Peyer's patch (tissue), 4 donors: Measurements from ENCODE around the gene PARVB. TPM values are rescaled to one million over a fixed set of nuclear protein-coding genes. Genes with fewer than 3 reads are reported as not detected.

Experiments used
- DNase-seq, 3 donors: peaks; one replicate each; pipeline ENCODE4 v3.0.0-alpha.2; 2017 to 2019
- H3K27ac ChIP-seq, 4 donors: fragments of 200-600 bp; sonication (generic); one replicate each; pipeline ENCODE4 v1.5.1; 2016 to 2019
- H3K27me3 ChIP-seq, 2 donors: fragments of 200-600 bp; sonication (generic); one replicate each; pipeline ENCODE4 v1.5.1; 2019
- H3K36me3 ChIP-seq, 3 donors: fragments of 200-600 bp; sonication (generic); one replicate each; pipeline ENCODE4 v1.5.1; 2016 to 2019
- H3K4me1 ChIP-seq, 4 donors: fragments of 200-600 bp; sonication (generic); one replicate each; pipeline ENCODE4 v1.5.1; 2016 to 2019
- H3K4me3 ChIP-seq, 4 donors: fragments of 200-600 bp; sonication (generic); 1 replicate in 3 of 4; 2 replicates in 1 of 4; pipeline ENCODE4 v1.5.1; 2016 to 2019; ENCODE audit warnings: mild to moderate bottlenecking in 1 of 4
- H3K9me3 ChIP-seq, 4 donors: fragments of 200-600 bp; sonication (generic); one replicate each; pipeline ENCODE4 v1.5.1; 2016 to 2019; ENCODE audit warnings: mild to moderate bottlenecking in 1 of 4
- POLR2A ChIP-seq, 2 donors: fragments of 450-650 bp; IDR thresholded peaks; one replicate each; pipeline ENCODE4 v1.5.1; 2017; ENCODE audit warnings: antibody characterized with exemption in 2 of 2, mild to moderate bottlenecking in 2 of 2, moderate library complexity in 2 of 2
- total RNA-seq, 4 donors: library from RNA; depleted of rRNA; stranded (reverse); fragments of >200 nt; gene quantifications; one replicate each; pipeline ENCODE4 v1.1.0, GENCODE V29; 2016
- TF ChIP-seq, protein P1 (sequence below), 6 experiments: fragments of 450-650 bp in 4 of 6; fragments of 200-600 bp in 2 of 6; sonication (generic) in 1 of 6; IDR thresholded peaks; one replicate each; pipeline ENCODE4 v1.5.1; 2017 to 2019; ENCODE audit warnings: antibody characterized with exemption in 6 of 6, mild to moderate bottlenecking in 3 of 6, moderate library complexity in 1 of 6

The PARVB gene
- total RNA-seq, 4 donors from 2014 or later: 1.8 to 71.8 (median 7.7) TPM

DNA sequence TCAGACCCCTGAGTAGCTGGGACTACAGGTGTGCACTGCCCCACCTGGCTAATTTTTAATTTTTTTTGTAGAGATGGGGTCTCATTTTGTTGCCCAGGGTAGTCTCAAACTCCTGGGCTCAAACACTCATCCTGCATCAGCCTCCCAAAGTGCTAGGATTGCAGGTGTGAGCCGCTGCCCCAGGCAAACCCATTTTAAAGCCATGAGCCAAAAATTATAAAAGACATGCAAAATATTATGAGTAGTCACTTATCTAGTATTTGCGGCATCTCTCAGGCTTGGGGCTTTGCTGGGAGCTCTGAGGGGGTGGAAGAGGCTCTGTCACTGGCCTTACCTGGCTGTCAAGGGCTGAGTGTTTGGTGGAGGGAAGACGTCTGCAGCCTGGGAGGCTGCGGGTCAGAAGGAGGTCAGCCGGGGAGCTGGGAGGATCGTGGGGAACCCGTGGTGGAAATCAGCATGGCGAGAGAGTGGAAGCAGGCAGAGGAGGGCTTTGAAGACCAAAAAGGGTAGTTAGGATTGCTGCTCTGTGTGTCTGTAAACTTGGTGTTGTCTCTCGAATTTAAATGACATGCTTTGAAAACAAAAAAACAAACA lies 87.6 kb downstream of the PARVB start:
- Histone ChIP-seq H3K36me3 (no peaks in the 10 kb centered on the region), H3K27me3 (no peaks in the 10 kb centered on the region), H3K4me1 (no peaks in the 10 kb centered on the region), H3K9me3 (no peaks in the 10 kb centered on the region), H3K27ac (no peak overlapping the region), H3K4me3 (no peak overlapping the region)
- no peak for DNase-seq
- no peak for TF ChIP-seq POLR2A (IDR thresholded peaks at IDR 0.05)
- TF ChIP-seq, protein P1, sequence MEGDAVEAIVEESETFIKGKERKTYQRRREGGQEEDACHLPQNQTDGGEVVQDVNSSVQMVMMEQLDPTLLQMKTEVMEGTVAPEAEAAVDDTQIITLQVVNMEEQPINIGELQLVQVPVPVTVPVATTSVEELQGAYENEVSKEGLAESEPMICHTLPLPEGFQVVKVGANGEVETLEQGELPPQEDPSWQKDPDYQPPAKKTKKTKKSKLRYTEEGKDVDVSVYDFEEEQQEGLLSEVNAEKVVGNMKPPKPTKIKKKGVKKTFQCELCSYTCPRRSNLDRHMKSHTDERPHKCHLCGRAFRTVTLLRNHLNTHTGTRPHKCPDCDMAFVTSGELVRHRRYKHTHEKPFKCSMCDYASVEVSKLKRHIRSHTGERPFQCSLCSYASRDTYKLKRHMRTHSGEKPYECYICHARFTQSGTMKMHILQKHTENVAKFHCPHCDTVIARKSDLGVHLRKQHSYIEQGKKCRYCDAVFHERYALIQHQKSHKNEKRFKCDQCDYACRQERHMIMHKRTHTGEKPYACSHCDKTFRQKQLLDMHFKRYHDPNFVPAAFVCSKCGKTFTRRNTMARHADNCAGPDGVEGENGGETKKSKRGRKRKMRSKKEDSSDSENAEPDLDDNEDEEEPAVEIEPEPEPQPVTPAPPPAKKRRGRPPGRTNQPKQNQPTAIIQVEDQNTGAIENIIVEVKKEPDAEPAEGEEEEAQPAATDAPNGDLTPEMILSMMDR (IDR thresholded peaks at IDR 0.05): no peak

DNA sequence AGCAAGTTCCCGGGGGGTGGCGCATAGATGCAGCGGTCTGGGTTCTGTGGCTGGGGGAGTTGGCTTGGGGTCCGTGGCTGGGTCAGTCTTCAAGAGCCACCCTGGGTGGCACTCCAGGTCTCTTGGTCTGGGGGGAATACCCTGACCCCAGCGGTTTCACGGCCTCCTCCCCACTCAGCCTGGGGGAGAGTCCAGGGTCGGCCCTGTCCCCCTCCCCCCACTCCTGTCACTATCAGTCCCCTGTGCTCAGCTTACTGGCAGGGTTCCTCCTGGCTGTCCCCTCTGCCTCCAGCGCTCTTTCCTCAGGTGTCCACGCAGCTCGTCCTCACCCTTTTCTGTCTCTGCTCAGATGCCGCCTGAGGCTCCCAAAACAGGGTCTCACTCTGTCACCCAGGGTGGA lies 88.1 kb downstream of the PARVB start:
- Histone ChIP-seq H3K27ac (no peak overlapping the region), H3K4me1 (no peaks in the 10 kb centered on the region), H3K27me3 (no peaks in the 10 kb centered on the region), H3K9me3 (no peaks in the 10 kb centered on the region), H3K4me3 (no peak overlapping the region), H3K36me3 (no peaks in the 10 kb centered on the region)
- DNase-seq: no peak
- no peak for TF ChIP-seq POLR2A (IDR thresholded peaks at IDR 0.05)
- TF ChIP-seq, protein P1 (IDR thresholded peaks at IDR 0.05): no peak

DNA sequence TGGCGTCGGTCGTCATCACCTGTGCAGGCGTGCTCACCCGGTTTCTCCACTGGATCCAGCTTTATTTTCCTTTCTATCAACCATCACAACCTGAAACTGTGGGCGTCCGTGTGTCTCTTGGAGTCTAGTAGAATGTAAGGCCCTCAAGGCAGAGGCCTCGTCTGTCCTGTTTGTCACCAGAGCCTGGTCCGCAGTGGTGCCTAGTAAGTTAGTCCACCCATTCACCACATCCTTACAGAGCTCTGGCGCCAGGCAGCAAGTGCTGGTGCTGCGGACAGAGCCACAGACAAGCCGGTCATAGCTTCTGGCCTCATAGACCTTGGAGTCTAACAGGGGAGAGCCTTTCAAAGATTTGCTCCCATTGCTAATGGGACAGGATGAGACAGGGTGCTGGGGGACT lies 92.2 kb downstream of the PARVB start:
- TF ChIP-seq, protein P1 (IDR thresholded peaks at IDR 0.05): no peak
- TF ChIP-seq POLR2A (IDR thresholded peaks at IDR 0.05): no peak
- Histone ChIP-seq H3K4me1 (no peaks in the 10 kb centered on the region), H3K36me3 (no peaks in the 10 kb centered on the region), H3K27me3 (no peaks in the 10 kb centered on the region), H3K4me3 (no peak overlapping the region), H3K27ac (no peak overlapping the region), H3K9me3 (no peaks in the 10 kb centered on the region)
- no peak for DNase-seq

DNA sequence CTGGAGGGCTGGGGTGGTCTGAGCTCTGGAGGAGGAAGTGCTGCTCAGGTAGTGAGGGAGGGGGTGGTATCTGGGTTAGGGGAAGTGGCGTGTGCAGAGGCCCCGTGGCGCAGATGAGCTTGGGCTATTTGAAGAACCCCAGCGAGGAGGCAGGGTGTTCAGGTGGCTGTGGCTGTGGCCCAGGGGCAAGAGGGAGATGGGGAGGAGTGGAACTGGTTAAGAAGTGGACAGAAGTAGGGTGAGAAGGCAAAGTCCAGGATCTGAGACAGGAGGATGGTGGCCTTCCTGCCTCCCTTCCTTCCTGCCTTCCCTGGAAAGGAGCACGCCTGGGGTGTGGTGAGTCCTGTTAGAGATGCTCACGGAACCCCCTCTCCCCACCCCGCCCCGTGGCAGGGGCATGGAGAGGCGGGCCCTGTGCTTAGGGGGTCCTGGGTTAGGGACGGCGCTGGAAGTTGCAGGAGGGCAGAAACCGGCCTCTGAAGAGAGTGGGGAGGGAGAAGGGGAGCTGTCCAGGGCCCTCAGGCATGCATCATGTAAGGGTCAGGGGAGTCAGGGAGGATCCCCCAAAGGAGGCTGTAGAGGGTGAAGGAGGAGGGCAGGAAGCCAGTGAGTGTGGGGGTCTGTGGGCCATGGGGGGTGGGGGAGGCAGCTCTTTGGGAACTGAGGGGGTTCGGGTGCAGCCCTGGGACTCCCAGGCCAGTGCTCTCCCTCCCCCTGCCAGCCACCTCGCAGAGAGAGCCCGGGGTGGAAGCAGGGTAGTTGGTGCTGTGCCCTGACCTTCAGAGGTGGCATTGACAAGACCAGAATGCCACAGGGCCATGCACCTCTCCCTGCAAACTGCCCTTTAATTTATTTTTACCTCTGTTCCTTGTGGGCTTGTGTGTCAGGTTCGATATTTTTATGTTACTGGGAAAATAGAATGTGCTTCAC lies 92.9 kb downstream of the PARVB start:
- no peaks in the 10 kb centered on the region for H3K36me3 ChIP-seq
- no peaks in the 10 kb centered on the region for H3K27me3 ChIP-seq
- no peaks in the 10 kb centered on the region for H3K4me1 ChIP-seq
- H3K9me3 ChIP-seq: no peaks in the 10 kb centered on the region
- no peak overlapping the region for H3K27ac ChIP-seq
- H3K4me3 ChIP-seq: no peak overlapping the region
- DNase-seq: no peak
- TF ChIP-seq POLR2A (IDR thresholded peaks at IDR 0.05): no peak
- TF ChIP-seq, protein P1 (IDR thresholded peaks at IDR 0.05): no peak

DNA sequence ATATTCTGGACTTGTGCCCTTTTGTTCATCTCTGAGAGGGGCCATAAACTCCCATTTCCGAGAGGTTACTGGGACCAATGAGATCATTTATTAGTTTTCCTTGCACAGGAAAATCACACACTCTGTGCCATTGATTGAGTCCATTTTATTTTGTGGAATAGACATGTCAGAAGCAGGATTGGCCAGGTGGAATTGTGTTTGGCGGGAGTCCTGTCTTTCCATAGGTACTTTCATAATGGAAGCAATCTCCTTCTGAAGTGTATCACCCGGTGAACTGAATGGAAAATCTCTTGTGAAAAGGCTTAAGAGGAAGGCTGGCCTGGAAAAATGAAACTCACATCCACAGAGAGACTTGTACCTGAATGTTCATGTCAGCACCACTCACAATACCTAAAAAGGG lies 93.6 kb downstream of the PARVB start:
- Histone ChIP-seq H3K9me3 (no peaks in the 10 kb centered on the region), H3K4me3 (no peak overlapping the region), H3K27me3 (no peaks in the 10 kb centered on the region), H3K4me1 (no peaks in the 10 kb centered on the region), H3K36me3 (no peaks in the 10 kb centered on the region), H3K27ac (no peak overlapping the region)
- no peak for TF ChIP-seq POLR2A (IDR thresholded peaks at IDR 0.05)
- TF ChIP-seq, protein P1 (IDR thresholded peaks at IDR 0.05): no peak
- DNase-seq: no peak
